DND-41 (cell line): ENCODE measurements around the gene WDR70.
A peak's percentile ranks its signal among the peaks of the same experiment; 100 is the strongest.

Source experiments
- EZH2 ChIP-seq: IDR thresholded peaks from 3 replicates; pipeline ENCODE4 v1.6.1; 2012; ENCODE audit warnings: borderline replicate concordance, low read depth, mild to moderate bottlenecking, moderate library complexity, low read length, inconsistent platforms; ENCODE audit not compliant: severe bottlenecking
- TF ChIP-seq, protein P1 (sequence below): IDR thresholded peaks from 2 replicates; pipeline ENCODE4 v1.5.1; 2012; ENCODE audit warnings: borderline replicate concordance, low read length, moderate library complexity, mild to moderate bottlenecking; ENCODE audit not compliant: poor library complexity, severe bottlenecking; ENCODE audit errors: extremely low read depth

DNA sequence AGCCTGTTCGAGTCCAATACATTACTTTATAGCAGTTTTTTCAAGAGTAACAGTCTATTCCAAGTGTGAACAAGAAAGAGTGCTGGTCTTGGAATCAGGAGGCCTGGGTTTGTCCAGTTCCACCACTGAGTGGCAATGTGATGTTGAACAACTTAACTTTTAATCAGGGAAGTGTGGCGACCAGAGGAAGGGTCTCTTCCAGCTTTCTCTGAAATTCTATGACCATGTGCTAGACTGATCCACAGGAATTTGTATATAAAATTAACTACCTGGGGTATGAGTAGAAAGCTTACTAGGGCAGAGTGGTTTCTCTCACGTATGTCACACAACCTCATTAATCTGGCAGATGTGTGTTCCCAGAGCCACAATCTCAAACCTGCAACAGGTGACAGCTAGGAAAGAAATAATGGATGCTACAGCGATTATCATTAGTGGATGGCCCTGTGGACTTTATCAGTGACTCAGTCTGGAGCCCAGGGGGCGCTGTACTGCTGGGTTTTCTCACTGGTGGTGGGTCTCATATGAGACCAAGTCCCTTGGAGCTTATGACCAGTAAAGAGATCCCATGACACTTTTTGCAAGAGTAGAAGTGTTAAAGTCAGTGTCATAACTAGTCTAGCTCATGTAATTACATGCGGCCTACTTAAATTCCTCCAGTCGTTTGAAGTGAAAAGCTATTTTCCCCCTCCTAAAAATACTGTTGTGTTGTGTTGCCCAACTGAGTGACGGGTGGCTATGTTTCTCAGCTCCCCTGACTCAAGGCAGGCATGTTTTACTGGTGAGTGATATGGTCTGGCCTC lies 344.2 kb downstream of the WDR70 start:
- TF ChIP-seq, protein P1, sequence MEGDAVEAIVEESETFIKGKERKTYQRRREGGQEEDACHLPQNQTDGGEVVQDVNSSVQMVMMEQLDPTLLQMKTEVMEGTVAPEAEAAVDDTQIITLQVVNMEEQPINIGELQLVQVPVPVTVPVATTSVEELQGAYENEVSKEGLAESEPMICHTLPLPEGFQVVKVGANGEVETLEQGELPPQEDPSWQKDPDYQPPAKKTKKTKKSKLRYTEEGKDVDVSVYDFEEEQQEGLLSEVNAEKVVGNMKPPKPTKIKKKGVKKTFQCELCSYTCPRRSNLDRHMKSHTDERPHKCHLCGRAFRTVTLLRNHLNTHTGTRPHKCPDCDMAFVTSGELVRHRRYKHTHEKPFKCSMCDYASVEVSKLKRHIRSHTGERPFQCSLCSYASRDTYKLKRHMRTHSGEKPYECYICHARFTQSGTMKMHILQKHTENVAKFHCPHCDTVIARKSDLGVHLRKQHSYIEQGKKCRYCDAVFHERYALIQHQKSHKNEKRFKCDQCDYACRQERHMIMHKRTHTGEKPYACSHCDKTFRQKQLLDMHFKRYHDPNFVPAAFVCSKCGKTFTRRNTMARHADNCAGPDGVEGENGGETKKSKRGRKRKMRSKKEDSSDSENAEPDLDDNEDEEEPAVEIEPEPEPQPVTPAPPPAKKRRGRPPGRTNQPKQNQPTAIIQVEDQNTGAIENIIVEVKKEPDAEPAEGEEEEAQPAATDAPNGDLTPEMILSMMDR, result peak; percentile 56
- TF ChIP-seq EZH2, result no peak
